Esophagus (tissue), 2 donors: ENCODE measurements around the gene NEK1. TPM values are rescaled to one million over a fixed set of nuclear protein-coding genes. Genes with fewer than 3 reads are reported as not detected.
"Not testable (repeated sequence)": the region's sequence is repeated elsewhere in the genome, so short reads cannot be mapped to it uniquely, and the experiment has no call there.

Source experiments
- H3K27ac ChIP-seq, 2 donors: one replicate each; pipeline ENCODE4 v1.5.1; 2013; ENCODE audit warnings: low read depth in 2 of 2, mild to moderate bottlenecking in 2 of 2, inconsistent platforms in 1 of 2, low read length in 1 of 2, moderate library complexity in 1 of 2
- H3K27me3 ChIP-seq, 2 donors: one replicate each; pipeline ENCODE4 v1.6.1; 2013; ENCODE audit warnings: low read length in 2 of 2, control low read depth in 1 of 2, mild to moderate bottlenecking in 1 of 2; ENCODE audit not compliant: insufficient read depth in 2 of 2, control insufficient read depth in 1 of 2
- H3K36me3 ChIP-seq, 2 donors: one replicate each; pipeline ENCODE4 v1.6.1; 2013; ENCODE audit warnings: low read length in 1 of 2; ENCODE audit not compliant: control insufficient read depth in 2 of 2, insufficient read depth in 2 of 2
- H3K4me1 ChIP-seq, 2 donors: one replicate each; pipeline ENCODE4 v1.6.1; 2013; ENCODE audit warnings: low read length in 1 of 2; ENCODE audit not compliant: control insufficient read depth in 2 of 2, insufficient read depth in 2 of 2
- H3K4me3 ChIP-seq, 2 donors: one replicate each; pipeline ENCODE4 v1.5.1; 2013; ENCODE audit warnings: low read length in 2 of 2, mild to moderate bottlenecking in 2 of 2, low read depth in 1 of 2, moderate library complexity in 1 of 2
- H3K9me3 ChIP-seq, 2 donors: one replicate each; pipeline ENCODE4 v1.6.1; 2013; ENCODE audit warnings: mild to moderate bottlenecking in 2 of 2, low read depth in 1 of 2, low read length in 1 of 2, moderate library complexity in 1 of 2; ENCODE audit not compliant: control insufficient read depth in 2 of 2, insufficient read depth in 1 of 2
- WGBS, 2 donors: extraction: QIAGEN DNeasy Blood & Tissue Kit; methylation state at CpG; one replicate each; pipeline ENCODE4 v1.1.7; 2013; 5-methylcytosine and 5-hydroxymethylcytosine counted together
- polyA plus RNA-seq, 2 donors: library from polyadenylated mRNA; stranded (reverse); fragments of 200-250 nt; gene quantifications; one replicate each; pipeline ENCODE4 v1.2.3, GENCODE V29; 2013
- donor health status: healthy with polysubstance abuse.
- donor health status: Bipolar disorder and iron deficiency.

The NEK1 gene
- polyA plus RNA-seq, 2 donors: 2.5 to 2.9 TPM

DNA sequence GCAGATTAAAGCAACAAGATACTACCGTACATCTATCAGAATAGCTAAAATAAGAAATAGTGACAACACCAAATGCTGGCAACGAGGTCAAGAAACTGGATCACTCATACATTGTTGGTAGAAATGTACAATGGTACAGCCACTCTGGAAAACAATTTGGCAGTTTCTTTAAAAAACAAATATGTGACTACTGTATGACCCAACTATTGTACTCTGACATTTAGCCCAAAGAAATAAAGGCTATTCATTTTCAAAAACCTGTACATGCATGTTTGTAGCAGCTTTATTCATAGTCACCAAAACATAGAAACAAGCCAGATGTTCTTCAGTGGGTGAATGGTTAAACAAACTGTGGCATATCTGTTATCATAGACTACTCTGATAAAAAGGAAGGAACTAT lies 16.2 kb upstream of the NEK1 start:
- no peaks in the 10 kb centered on the region for H3K27me3 ChIP-seq
- no peak overlapping the region for H3K27ac ChIP-seq
- WGBS, 2 donors: 65 to 72% methylated on average over 2 of the region's 2 CpGs
- no peaks in the 10 kb centered on the region for H3K36me3 ChIP-seq
- H3K9me3 ChIP-seq: no peaks in the 10 kb centered on the region
- no peak overlapping the region for H3K4me3 ChIP-seq
- H3K4me1 ChIP-seq: no peaks in the 10 kb centered on the region

- Histone ChIP-seq H3K4me3 (no peak overlapping the region), H3K9me3 (no peaks in the 10 kb centered on the region), H3K27me3 (no peaks in the 10 kb centered on the region), H3K36me3 (no peaks in the 10 kb centered on the region), H3K4me1 (no peaks in the 10 kb centered on the region), H3K27ac (no peak overlapping the region)
- 77 to 99% methylated on average over 1 of the region's 1 CpG for WGBS, 2 donors
Observed at GRCh38 chr4:169627307-169627706, 14.9 kb upstream of the NEK1 start.

GRCh38 chr4:169626331-169627282 lies 14.2 kb upstream of the NEK1 start:
- no peaks in the 10 kb centered on the region for H3K4me1 ChIP-seq
- WGBS, 2 donors: 87 to 95% methylated on average over 6 of the region's 6 CpGs

DNA sequence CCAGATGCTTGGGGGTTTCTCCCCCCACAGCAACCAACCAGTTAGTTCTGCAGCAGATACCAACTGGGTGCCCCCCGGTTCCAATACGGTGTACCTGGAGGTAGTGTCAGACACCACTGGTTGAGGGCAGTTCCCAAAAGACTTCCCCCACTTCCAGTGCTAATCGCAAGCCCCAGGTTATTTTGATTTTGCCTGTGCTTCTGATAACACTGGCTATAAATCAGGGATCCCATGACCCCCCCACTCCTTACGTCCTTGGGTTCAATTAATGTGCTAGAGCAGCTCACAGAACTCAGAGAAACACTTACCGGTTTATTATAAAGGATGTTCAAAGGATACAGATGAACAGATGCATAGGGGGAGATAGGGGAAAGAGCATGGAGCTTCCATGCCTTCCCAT lies 13.5 kb upstream of the NEK1 start:
- no peak overlapping the region for H3K27ac ChIP-seq
- H3K9me3 ChIP-seq: no peaks in the 10 kb centered on the region
- no peak overlapping the region for H3K4me3 ChIP-seq
- H3K36me3 ChIP-seq: no peaks in the 10 kb centered on the region
- WGBS, 2 donors: 89 to 93% methylated on average over 5 of the region's 5 CpGs
- no peaks in the 10 kb centered on the region for H3K27me3 ChIP-seq
- H3K4me1 ChIP-seq: no peaks in the 10 kb centered on the region

More at GRCh38 chr4:169626331-169627282, 14.2 kb upstream of the NEK1 start:
- Histone ChIP-seq H3K27me3 (no peaks in the 10 kb centered on the region), H3K4me3 (no peak overlapping the region), H3K27ac (no peak overlapping the region), H3K36me3 (no peaks in the 10 kb centered on the region), H3K9me3 (no peaks in the 10 kb centered on the region)

GRCh38 chr4:169624012-169624411 lies 11.6 kb upstream of the NEK1 start:
- not testable (repeated sequence) for H3K27ac ChIP-seq, H3K9me3 ChIP-seq, H3K36me3 ChIP-seq, H3K4me3 ChIP-seq, H3K4me1 ChIP-seq, H3K27me3 ChIP-seq
- 95 to 96% methylated on average over 6 of the region's 6 CpGs for WGBS, 2 donors

DNA sequence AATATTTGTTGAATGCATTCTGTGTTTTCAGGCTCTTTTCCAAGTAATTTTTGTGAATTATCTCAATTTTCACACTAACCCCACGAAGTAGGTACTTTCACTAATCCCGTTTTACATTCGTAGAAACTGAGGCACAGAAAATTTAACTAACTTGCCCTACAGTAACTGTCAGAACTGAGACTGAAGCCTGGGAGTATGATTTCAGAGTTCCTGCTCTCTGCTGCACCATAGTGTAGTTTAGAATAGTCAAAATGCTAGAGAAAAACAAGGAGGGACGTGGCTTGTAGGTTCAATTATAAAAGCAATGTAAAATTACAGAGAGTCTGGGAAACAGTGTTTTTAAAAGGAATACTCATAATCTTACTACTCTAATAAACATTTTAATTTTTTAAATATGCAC lies 10.2 kb upstream of the NEK1 start:
- Histone ChIP-seq H3K9me3 (no peaks in the 10 kb centered on the region), H3K4me1 (no peaks in the 10 kb centered on the region), H3K36me3 (no peaks in the 10 kb centered on the region), H3K27ac (no peak overlapping the region), H3K4me3 (peak overlapping the region in 1 of 2 donors; percentile 73), H3K27me3 (no peaks in the 10 kb centered on the region)
- 10 to 22% methylated on average over 4 of the region's 4 CpGs for WGBS, 2 donors

DNA sequence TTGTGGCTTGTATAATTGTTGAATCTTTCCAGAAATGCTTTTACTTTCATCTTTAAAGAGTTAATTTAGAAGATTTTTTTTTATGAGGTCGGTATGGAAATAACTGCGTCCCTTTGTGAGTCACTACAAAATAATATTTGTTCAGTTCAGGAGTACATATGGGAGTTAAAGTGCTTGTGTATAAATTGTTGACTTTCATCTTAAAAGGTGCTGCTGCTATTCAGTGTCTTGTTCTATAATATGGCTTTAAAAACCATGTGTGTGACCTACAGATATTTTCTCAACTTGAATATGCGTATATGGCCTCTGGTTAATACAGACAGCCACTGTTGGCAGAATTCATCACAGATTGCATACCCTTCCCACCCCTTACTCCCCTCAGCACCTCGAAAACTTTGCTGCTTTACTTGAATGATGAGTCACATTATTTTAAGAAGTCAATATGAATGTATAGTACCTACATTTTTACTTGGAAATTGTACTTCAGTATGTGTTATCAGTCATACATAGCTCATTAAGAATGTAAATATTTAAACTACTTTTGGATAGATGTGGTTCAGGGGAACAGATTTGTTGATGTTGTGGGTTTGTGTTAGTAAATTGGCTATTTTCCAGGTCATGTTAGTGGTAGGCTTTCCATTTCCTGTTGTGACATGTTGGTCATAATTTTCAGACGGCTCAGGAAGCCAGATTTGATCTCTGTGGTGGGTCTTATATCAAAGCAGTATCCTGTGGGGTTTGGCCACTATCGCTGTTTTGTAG lies 9.5 kb upstream of the NEK1 start:
- Histone ChIP-seq H3K4me1 (no peaks in the 10 kb centered on the region), H3K4me3 (peak overlapping the region; percentile 22 to 73), H3K36me3 (no peaks in the 10 kb centered on the region), H3K27me3 (no peaks in the 10 kb centered on the region), H3K27ac (peak overlapping the region; percentile 18 to 51), H3K9me3 (no peaks in the 10 kb centered on the region)
- WGBS, 2 donors: 2 to 5% methylated on average over 6 of the region's 6 CpGs

- Histone ChIP-seq H3K36me3 (no peaks in the 10 kb centered on the region), H3K27me3 (no peaks in the 10 kb centered on the region), H3K27ac (peak overlapping the region; percentile 92 to 99), H3K4me3 (peak overlapping the region; percentile 64 to 73), H3K4me1 (no peaks in the 10 kb centered on the region), H3K9me3 (no peaks in the 10 kb centered on the region)
- WGBS, 2 donors: 0 to 1% methylated on average over 14 of the region's 14 CpGs
Observed at GRCh38 chr4:169620880-169621248, 8.5 kb upstream of the NEK1 start.

DNA sequence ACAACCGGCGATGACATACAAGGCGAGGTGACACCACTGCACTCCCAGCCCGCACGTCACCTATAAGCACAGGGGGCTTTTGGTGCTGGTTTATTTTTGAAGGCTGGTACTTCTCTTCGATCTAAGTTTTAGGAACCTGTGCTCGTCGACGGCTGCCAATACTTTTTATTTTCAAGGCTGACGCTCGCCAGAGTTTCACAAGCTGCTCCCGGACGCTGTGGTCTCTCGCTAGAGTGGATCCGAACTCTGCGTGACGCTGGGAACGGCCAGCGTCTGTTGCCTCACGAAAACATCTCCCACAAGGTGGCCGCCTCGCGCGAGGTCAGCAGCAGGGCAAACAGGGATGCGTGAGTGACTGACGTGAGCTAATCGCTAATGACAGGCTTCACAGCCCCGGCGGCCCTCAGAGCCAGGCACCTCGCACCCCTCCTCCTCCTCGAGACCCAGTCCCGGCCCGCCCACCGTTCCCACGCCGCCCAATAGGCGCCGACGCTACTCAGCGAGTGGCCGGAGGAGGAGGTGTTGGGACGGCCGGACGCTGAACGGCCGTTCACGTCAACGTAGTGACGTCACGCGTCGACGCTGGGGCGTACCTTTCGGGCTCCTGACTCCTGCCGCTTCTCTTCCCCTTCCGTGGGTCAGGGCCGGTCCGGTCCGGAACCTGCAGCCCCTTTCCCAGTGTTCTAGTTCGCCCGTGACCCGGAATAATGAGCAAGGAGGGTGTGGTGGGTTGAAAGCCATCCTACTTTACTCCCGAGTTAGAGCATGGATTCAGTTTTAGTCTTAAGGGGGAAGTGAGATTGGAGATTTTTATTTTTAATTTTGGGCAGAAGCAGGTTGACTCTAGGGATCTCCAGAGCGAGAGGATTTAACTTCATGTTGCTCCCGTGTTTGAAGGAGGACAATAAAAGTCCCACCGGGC lies 7.8 kb upstream of the NEK1 start, which contains the start of gene CLCN3:
CLCN3 (plus strand) TSS at position 621 of the 922 bp plus-strand sequence. CDS start 15,351 bp downstream, outside the sequence.
- H3K4me3 ChIP-seq: peak within 1 kb of the TSS; percentile 64 to 73
- H3K36me3 ChIP-seq: no peaks in the 10 kb centered on the region
- H3K9me3 ChIP-seq: no peaks in the 10 kb centered on the region
- peak within 1 kb of the TSS; percentile 92 to 99 for H3K27ac ChIP-seq
- no peaks in the 10 kb centered on the region for H3K4me1 ChIP-seq
- H3K27me3 ChIP-seq: no peaks in the 10 kb centered on the region
- 0% methylated on average over 63 to 67 of the region's 67 CpGs for WGBS, 2 donors
